ENCODE measurements around the gene WDR36.
"Not testable (repeated sequence)": the region's sequence is repeated elsewhere in the genome, so short reads cannot be mapped to it uniquely, and the experiment has no call there.

Gene WDR36

GRCh38 chr5:111132731-111133435 lies 40.7 kb downstream of the WDR36 start:
- H3K4me3 ChIP-seq (ENCODE audit: low read length) = no peak overlapping the region
- no peak for DNase-seq (ENCODE audit: low read depth, low spot score)

DNA sequence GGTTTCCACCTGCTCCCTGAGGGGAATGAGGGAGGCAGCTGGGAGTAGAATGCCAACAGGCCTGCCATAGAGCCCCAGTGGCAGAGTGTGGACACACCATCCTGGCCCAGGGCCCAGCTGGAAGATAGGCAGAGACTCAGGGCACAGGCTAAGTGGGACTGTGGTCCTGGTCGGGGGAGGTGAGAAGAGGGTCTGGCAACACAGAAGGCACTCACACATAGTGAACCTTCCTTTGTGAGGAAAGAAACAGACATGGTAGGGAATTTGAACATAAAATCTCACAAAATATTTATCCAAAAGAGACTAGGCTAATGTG lies 41.2 kb downstream of the WDR36 start:
- DNase-seq (ENCODE audit: low read depth, low spot score) = no peak
- H3K4me3 ChIP-seq (ENCODE audit: low read length) = no peak overlapping the region

GRCh38 chr5:111134087-111134486 lies 41.9 kb downstream of the WDR36 start:
- DNase-seq (ENCODE audit: low read depth, low spot score) = no peak
- no peak overlapping the region for H3K4me3 ChIP-seq (ENCODE audit: low read length)

DNA sequence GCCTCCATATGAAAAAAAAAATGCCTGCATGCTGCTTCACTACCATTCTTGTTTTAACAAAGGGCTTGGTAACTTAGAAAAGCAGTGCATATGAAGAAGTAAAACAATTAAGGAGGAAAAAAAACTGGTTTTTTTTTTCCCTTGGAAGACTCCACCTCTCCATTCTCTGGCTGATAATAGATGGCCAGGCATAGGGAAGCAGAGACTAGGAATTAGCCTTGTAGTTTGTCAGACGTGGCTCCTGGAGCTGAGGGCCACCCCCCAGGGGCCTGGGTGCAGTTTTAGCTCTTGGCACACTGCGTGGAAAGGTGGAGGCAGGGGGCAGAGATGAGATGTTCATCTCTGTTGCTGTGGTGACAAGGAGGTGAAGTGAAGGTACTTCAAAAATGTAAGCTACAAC lies 42.7 kb downstream of the WDR36 start:
- DNase-seq (ENCODE audit: low read depth, low spot score) = no peak
- no peak overlapping the region for H3K4me3 ChIP-seq (ENCODE audit: low read length)

DNA sequence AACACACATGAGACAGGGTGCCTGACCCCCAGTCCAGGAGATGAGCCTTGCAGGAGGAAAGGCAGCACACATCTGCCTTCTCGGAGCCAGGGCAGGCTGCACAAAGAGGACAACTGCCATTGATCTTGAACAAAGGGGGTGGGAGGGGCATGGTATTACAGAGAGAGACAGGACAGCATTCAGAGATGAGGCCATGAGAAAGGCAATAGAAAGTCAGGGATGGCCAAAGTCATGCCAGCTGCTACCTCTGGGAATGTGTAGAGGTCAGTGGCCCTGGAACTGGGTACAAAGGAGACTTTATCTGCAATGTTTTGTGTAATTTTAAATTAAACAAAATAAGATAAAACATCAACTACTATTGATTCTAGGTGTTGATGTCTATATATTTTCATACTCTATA lies 43.2 kb downstream of the WDR36 start:
- DNase-seq (ENCODE audit: low read depth, low spot score) = no peak
- H3K4me3 ChIP-seq (ENCODE audit: low read length) = no peak overlapping the region

DNA sequence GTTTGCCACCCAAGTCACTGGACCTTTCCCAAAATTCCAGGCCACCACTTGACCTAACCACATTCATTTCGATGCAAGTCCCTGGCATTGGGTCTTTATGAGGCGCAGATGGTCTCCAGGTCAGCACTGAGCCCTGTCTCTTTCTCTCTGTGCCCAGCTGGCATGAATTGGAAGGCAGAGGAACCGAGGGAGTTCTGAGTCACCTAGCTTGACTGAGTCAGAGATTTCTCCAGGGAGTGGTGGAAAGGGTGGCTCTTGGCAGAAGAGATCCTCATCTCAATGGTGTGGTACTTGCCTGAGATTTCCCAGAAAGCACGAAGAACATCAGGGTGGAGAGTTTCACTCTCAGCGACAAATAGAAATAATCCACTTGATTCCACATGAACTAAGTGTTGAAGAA lies 43.8 kb downstream of the WDR36 start:
- H3K4me3 ChIP-seq (ENCODE audit: low read length) = no peak overlapping the region
- no peak for DNase-seq (ENCODE audit: low read depth, low spot score)

- no peak for DNase-seq (ENCODE audit: low read depth, low spot score)
- H3K4me3 ChIP-seq (ENCODE audit: low read length) = no peak overlapping the region
Observed at GRCh38 chr5:111138096-111138495, 45.9 kb downstream of the WDR36 start.

- not testable (repeated sequence) for DNase-seq (ENCODE audit: low read depth, low spot score); H3K4me3 ChIP-seq (ENCODE audit: low read length)
Observed at GRCh38 chr5:111141471-111141870, 49.3 kb downstream of the WDR36 start.

DNA sequence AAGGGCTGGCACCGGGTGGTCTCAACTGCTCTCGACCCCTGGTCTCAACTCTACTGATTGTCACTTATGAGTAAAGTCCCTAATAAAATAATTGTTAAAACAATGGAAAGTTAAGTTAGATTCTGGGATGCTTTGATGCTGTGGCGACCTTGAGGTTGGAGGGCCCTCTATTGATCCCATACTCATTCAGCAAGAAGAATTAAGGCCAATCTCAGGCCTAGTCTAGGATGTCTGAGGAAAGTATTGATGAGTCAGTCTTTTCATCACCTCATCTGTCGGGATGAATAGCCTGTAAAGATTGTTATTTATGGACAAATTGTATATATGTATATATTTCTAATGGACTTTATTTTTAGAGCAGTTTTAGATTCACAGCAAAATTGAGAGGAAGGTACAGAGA lies 50.8 kb downstream of the WDR36 start:
- no peak for DNase-seq (ENCODE audit: low read depth, low spot score)
- no peak overlapping the region for H3K4me3 ChIP-seq (ENCODE audit: low read length)

DNA sequence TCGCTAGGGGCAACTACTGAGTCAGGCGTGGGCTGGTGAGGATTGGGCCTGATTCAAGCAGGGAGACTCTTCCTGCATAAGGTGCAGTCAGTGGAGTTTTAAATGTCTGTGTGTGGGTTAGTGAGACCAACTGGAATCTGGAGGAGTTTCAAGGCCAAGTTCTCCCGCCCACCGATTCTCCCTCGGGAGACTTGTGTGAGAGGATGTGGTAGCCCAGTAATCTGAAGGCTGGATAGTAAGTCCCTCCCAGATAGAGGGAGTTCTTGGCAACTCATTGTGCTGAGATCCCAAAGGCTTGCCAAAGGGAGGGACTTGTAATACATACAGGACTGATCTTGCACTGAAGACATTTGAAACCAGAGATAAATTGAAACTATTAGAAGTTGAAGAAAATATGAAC lies 51.8 kb downstream of the WDR36 start:
- no peak overlapping the region for H3K4me3 ChIP-seq (ENCODE audit: low read length)
- no peak for DNase-seq (ENCODE audit: low read depth, low spot score)

- no peak overlapping the region for H3K4me3 ChIP-seq (ENCODE audit: low read length)
- DNase-seq (ENCODE audit: low read depth, low spot score) = no peak
Observed at GRCh38 chr5:111144352-111144930, 52.3 kb downstream of the WDR36 start.

GRCh38 chr5:111146053-111146452 lies 53.9 kb downstream of the WDR36 start:
- DNase-seq (ENCODE audit: low read depth, low spot score) = no peak
- no peak overlapping the region for H3K4me3 ChIP-seq (ENCODE audit: low read length)

DNA sequence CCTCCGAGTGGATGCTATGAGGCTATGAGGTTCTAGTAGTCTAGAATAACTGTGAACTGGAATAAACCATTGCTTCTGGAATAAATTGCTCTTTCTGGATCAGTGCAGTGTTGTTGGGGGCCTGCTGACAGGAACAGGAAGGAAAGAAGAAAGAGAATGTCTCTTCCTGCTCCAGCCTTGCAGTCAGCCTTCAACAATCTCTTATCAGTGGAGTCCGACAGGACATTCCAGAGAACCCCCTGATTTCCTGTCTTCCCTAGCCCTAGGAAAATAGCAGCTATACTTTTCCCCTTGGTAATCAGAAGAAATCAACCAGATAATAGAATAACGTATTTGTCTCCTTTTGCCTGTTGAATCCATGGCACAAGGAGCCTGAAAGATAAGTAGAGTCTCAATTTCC lies 55.4 kb downstream of the WDR36 start:
- H3K4me3 ChIP-seq (ENCODE audit: low read length) = no peak overlapping the region
- DNase-seq (ENCODE audit: low read depth, low spot score) = no peak

GRCh38 chr5:111151998-111152397 lies 59.9 kb downstream of the WDR36 start:
- H3K4me3 ChIP-seq (ENCODE audit: low read length) = no peak overlapping the region
- DNase-seq (ENCODE audit: low read depth, low spot score) = no peak

- H3K4me3 ChIP-seq (ENCODE audit: low read length) = no peak overlapping the region
- no peak for DNase-seq (ENCODE audit: low read depth, low spot score)
Observed at GRCh38 chr5:111153483-111153882, 61.3 kb downstream of the WDR36 start.

DNA sequence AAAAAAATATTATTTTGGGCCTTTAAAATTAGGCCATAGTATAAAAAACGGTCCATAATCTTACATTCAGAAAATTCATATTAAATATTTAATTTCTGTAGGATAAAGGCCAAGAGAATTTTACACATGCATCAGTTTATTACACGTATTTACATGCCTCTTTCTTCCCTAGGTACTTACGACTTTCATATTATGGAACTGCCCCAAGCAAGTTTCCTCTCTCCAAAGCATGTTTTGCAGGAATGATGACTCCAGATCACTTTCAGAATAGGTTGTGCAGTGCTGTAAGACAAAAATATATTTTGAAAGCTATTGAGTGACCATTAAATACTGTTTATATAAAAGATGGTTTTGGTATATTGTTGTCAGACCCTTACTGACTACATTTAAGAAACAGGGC lies 61.8 kb downstream of the WDR36 start:
- no peak for DNase-seq (ENCODE audit: low read depth, low spot score)
- H3K4me3 ChIP-seq (ENCODE audit: low read length) = no peak overlapping the region

DNA sequence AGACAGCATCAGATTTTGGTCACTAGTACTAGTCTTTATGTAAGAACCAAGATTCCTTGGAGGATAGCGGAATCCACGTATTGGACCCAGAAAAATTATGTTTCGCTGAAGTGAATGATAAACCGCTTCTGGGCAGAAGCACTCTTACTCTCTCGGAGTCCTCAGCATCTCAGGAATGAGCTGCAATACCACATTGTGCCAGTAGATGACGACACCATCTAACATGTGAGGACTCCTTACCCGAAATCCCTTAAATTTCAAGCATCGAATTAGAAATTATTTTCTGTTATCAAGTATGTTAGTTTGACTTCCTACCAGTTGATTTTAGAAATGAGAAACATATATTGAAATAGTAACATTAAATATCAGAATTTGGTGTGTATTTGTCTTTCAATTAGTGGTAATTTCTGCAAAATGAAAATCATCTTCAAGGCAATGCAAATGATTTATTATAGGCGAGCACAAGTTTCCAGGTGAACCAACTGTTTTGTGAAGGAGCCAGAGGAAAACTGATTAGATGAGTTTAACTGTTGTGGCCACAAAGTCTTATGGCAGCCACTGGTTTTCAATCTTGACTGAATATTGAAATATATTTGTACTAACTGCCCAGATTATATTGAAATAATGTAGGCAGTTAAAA lies 66.1 kb downstream of the WDR36 start:
- peak; percentile 84 for DNase-seq (ENCODE audit: low read depth, low spot score)
- no peak overlapping the region for H3K4me3 ChIP-seq (ENCODE audit: low read length)

DNA sequence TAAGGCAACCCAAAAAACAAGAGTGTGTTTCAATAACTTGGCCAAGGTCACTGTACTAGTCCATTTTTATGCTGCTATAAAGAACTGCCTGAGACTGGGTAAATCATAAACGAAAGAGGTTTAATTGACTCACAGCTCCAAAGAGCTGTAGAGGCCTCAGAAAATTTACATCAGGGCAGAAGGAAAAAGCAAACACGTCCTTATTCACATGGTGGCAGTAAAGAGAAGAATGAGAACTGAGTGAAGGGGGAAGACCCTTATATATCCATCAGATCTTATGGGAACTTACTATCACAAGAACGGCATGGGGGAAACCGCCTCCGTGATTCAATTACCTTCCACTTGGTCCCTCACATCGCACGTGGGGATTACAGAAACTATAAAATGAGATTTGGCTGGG lies 67.7 kb downstream of the WDR36 start:
- DNase-seq (ENCODE audit: low read depth, low spot score) = no peak
- H3K4me3 ChIP-seq (ENCODE audit: low read length) = no peak overlapping the region

- DNase-seq (ENCODE audit: low read depth, low spot score) = no peak
- no peak overlapping the region for H3K4me3 ChIP-seq (ENCODE audit: low read length)
Observed at GRCh38 chr5:111163000-111163399, 70.9 kb downstream of the WDR36 start.

DNA sequence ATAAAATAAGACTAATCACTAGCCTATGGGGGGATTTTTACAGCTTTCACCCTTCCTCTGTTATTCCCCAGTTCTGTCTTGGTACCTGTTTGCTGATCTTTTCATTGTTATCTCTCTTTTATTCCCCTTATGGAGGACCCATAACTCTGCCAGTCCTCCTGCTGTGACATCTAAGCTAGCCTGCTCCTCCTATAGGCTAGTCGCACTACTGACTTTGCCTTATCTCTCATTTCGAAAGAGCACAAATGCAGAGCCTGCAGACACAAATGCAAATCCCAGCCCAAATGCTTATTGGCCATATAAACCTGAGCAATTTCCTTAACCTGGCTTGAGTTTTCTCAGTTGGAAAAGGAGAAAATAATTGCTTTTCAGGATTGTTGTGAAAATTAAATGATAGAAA lies 72.9 kb downstream of the WDR36 start:
- no peak for DNase-seq (ENCODE audit: low read depth, low spot score)
- no peak overlapping the region for H3K4me3 ChIP-seq (ENCODE audit: low read length)

DNA sequence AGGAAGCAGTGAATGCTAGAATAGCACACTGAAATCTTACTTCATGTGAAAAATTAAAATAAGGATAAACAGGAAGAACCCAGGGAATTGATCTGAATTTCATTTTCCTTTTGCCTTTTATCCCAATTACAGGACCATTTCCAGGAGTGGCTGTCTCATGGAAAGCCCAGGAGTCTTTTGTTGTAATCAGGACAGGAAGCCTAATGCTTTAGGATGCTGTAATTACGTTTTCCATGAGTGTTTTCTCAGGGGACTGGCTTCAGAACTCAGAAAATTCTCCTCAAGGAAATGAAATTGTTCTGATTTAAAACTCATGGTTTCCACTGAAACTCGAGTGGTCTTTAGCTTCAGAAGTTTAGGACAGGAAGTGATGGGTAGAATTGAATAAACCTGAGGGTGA lies 75.4 kb downstream of the WDR36 start:
- no peak for DNase-seq (ENCODE audit: low read depth, low spot score)
- H3K4me3 ChIP-seq (ENCODE audit: low read length) = no peak overlapping the region

Measured in Jurkat, Clone E6-1 (cell line).